GM21825 (cell line): ENCODE measurements around the gene IGFBP6.

Experiments used
- ATAC-seq: cut with Tn5 transposase; IDR thresholded peaks from one replicate; pipeline ENCODE4 v1.9.1; 2021; ENCODE audit warnings: mild to moderate bottlenecking, moderate library complexity; ENCODE audit not compliant: unreplicated experiment

Gene IGFBP6

DNA sequence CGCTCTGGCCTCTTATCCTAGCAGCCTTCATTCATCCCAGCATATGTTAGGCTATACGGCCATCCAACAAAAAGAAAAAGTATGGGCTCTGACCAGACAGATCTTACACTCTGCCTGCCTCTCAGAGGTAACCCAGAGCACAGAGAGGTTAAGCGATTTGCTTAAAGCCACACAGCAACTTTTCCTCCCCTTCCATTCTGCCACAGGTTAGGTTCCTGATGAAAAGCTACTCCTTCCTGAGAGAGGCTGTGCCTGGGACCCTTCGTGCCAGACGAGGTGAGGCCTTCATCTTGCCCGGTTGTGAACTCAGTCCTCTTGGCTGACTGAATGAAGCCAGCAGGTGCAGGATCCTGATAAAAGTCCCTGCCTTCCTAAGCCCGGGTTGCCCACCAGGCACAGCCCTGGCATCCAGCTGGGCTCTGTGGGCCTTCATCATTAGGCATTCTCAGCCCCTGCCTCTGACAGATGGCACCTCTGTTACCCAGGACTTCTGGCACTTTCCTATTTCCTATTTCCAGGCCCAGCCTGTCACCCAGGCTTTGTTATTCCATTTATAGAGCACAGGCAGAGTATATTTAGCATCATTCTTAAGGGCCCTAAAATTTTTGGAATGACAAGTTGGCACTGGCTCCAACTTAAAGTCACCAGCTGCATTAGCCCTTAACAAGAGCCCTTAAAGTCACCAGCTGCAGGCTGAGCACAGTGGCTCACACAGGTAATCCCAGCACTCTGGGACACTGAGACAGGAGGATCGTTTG lies 18.6 kb downstream of the IGFBP6 start:
- ATAC-seq, result no peak

DNA sequence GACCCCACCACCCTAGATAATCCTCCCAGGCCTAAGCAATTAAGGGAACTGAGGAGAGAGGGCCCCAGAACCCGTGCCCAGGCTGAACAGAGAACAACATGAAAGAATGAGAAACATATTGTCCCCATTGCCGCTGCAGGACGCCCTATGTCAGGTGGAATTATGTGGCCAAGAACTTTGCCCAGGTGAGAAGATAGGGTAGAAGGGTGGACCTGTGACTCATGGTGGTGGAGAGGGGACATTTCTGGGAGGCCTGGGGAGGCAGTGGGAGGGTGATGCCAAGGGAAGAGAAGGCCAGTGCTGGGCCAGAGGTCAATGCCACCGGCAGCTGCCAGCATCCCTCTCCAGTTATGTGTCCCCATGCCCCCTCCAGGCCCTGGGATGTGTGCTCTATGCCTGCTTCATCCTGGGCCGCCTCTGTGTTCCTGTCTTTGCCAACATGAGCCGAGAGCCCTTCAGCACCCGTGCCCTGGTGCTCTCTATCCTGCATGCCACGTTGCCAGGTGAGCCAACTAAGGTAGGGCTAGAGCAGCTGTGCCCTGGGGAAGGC lies 21.4 kb downstream of the IGFBP6 start:
- no peak for ATAC-seq

DNA sequence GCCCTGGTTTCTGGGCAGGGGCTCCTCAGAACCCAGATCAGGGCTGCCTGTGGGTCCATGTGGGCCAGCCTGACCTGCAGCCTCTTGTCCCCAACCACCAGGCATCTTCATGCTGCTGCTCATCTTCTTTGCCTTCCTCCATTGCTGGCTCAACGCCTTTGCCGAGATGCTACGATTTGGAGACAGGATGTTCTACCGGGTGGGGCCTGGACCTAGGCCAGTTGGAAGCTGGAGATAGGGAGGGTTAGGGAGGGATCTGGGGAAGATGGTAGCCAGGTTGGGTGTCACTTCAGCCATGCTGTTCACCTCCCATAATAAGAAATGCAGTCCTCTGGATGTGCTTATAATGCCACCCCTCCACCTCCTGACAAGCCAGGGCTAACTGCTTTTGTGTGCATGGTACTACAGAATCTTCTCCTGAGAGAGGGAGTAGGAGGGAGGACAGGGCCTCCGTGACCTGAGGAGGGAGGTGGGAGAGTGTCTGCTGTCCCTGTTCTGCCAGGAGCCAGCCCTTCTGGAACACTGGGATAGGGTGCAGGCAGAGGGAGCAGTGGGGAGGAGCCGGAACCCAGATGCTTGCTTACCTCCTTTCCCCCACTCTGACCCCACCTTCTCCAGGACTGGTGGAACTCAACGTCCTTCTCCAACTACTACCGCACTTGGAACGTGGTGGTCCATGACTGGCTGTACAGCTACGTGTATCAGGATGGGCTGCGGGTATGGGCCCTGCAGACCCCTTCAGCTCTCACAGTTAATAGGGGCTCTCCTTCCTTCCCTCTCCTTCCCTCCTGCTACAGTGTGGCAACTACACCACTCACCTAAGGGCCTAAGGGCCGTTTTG lies 23.4 kb downstream of the IGFBP6 start:
- no peak for ATAC-seq

DNA sequence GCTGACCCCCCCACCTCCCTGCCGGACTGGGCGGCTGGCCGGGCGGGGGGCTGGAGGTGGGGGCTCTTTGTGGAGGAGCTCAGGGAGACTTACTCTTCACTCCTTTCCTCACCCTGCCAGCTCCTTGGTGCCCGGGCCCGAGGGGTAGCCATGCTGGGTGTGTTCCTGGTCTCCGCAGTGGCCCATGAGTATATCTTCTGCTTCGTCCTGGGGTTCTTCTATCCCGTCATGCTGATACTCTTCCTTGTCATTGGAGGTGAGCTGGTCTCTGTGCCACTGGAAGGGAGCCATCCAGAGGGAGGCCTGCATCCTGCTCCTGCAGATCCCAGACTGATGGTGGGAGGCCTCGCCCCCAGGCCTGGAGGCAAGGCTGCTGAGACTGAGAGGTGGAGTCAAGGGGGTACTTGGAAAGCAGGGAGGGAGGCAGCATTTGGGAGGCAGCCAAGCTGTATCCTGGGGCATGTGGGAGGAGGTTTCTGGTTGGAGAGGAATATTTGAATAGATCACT lies 25.5 kb downstream of the IGFBP6 start:
- no peak for ATAC-seq

DNA sequence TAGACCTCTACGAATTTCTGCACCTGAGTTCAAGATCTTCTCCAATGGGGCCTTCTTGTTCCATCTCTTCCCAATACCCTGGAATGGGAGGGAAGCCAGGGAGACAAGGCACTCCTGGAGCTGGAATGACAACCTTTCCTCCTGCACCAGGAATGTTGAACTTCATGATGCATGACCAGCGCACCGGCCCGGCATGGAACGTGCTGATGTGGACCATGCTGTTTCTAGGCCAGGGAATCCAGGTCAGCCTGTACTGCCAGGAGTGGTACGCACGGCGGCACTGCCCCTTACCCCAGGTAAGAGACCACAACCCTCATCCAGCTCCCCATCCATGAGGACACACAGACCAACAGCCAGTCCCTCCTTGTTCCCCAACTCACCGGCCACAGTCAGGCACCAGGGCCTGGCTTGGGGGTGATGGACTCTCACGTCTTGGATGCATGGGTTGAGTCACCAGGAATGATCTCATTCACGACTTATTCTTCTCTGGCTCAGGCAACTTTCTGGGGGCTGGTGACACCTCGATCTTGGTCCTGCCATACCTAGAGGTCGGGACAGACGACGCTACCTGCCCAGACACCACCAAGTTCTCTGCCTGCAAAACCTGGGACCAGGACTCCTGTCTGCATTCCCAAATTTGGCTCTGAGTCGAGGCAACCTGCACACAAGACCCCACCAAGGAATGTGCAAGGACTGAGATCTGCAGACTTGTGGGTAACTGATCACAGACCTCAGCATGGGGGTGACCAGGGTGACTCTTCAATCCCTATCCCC lies 26.3 kb downstream of the IGFBP6 start:
- ATAC-seq, result no peak

DNA sequence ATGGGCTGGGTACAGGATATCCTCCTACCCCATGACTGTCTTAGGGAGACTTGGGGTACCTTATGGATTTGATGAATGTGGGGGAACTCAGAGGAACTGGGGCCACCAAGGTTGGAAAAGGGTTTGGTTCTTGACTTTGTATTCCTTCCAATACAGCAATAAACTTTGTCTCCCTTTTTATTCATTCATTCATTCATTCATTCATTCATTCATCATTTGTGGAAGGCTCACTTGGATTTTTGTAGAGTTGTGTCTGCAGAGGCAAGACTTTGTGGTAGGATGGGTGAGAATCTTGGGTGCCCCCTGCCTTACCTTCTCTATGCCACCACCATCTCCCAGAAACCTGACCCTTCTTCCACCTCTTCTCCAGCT lies 26.9 kb downstream of the IGFBP6 start:
- ATAC-seq, result no peak

DNA sequence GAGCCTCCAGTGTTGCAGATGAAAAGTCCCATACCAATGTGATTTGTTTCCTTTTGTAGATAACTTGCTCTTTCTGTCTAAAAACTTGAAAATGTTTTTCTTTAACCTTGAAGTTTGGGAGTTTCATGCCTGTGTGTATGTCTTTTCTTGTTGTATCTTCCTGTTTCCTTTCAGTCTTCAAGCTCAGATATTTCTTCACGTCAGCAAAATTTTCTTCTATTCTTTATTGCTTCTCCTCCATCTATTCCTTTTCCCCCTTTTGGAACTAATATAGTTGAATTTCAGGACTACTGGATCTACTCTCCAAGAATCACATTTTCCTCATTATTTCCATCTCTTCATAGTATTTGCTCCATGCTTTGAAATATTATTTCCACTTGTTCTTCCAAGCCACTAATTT lies 29.7 kb downstream of the IGFBP6 start:
- ATAC-seq, result no peak

DNA sequence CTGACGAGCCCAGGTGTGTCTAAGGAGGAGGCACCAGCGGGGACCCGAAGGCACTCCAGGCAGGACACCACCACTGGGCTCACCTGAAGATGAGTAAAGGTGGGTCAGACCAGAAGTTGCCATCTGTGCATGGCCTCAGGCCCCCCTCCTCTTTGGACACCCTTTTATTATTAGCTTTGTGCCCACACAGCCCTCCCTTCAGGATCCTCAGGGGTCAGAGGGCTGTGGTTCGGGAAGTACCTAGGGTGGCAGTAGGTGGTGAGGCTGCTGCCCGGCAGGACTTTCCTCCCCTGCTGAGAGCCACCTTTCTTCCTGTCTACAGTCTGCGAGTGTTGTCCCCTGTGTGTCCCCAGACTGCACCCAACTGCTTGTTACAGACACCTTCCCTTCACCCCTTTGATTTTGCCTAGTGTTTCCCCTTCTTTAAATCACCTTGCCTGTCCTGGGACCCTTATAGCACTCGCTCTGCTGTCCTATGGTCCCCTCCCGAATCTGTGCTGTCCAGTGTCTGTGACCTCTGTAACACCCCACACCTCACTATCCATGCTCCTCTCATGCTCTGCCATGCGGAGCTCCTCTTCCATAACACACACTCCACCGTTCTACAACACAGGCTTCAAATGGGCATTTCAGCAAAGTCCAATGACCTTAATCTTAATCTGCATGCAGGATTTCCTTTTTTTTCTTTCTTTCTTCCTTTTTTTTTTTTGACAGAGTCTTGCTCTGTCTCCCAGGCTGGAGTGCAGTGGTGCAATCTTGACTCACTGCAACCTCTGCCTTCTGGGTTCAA lies 31.5 kb downstream of the IGFBP6 start:
- no peak for ATAC-seq

DNA sequence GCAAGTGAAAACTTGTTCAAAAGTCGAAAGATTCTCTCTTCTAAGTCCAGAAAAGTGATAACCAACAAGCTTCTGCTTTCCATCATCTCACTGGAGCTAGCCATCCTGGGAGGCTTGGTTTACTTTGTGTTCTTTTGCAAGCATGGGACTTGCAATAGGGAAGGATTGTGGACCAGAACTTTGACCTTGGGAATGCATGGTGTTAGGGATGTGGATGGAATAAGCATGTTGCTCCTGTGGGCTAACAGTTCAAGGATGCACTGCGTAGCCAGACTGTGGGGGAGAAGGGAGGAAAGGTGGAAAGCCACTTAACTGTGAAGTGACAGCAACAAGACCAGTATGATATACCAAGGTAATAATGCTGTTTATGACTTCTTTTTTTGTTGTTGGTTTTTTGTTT lies 34.4 kb downstream of the IGFBP6 start:
- no peak for ATAC-seq

DNA sequence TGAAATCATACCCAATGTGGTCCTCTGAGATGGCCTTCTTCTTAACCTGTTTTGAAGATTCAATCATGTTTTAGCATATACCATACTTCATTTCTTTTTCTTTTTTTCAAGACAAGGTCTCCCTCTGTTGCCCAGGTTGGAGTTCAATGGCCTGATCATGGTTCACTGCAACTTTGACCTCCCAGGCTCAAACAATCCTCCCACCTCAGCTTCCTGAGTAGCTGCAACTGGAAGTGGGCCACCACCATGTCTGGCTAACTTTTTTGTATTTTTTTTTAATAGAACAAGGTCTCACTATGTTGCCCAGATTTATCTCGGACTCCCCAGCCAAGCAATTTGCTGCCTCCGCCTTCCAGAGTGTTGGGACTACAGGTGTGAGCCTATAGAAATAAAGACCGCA lies 36.3 kb downstream of the IGFBP6 start:
- no peak for ATAC-seq

DNA sequence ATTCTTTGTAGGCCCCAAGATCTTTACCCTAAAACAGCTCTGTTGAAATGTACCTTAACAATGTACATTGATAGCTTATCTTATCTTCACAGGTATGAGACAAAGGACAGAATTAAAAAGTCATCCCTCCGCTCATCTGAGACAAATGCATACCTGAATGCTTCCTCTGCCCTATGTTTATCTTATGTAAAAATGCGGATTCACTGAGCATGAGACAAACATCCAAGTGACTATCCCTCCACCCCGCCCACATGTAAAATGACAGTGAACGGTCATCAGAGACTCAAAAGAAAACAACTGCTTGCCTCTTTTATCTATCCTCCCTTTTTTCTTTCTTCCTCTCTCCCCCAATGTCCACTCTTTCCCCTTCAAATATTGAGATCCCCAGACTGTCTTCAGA lies 45.9 kb downstream of the IGFBP6 start:
- no peak for ATAC-seq

DNA sequence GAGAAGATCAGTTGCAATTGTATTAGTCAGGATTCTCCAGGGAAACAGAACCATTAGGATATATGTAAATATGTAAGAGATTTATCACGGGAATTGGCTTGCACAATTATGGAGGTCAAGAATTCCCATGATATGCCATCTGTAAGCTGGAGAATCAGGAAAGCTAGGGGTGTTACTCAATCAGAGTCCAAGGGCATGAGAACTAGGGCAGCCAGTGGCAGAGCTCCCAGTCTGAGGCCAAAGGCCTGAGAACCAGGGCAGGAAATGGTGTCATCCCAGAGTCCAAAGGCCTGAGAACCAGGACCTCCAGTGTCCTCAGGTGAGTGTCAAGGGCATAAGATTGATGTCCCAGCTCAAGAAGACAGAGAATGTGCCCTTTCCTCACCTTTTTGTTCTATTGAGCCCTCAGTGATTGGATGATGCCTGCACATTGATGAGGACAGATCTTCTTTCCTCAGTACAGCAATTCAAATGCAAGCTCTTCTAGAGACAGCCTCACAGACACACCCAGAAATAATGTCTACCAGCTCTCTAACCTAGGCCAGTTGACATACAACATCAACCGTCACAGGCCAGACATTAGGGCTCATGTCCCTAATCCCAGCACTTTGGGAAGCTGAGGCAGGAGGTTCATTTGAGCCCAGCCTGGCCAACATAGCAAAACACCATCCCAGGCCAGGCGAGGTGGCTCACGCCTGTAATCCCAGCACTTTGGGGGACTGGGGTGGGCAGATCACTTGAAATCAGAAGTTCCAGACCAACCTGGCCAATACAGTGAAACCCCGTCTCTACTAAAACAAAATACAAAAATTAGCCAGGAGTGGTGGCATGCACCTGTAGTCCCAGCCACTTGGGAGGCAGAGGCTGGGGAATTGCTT lies 48.2 kb downstream of the IGFBP6 start:
- no peak for ATAC-seq

DNA sequence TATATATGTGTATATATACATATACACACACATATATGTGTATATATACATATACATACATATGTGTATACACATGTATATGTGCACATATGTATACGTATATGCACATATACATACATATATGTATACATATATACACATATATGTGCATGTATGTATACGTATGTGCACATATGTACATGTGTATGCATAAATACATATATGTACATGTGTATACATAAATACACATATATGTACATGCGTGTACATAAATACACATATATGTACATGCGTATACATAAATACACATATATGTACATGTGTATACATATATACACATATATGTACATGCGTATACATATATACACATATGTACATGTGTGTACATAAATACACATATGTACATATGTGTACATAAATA lies 49.7 kb downstream of the IGFBP6 start:
- ATAC-seq, result no peak

DNA sequence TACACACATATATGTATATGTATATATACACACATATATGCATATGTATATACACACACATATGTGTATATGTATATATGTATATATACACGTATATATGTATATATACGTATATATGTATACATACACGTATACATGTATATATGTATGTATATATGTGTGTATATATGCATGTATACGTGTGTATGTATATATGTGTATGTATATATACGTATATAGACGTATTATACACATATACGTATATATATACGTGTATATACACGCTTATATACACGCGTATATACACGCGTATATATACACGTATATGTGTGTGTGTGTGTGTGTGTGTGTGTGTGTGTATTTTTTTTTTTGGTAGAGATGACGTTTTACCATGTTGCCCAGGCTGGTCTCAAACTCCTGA lies 50.2 kb downstream of the IGFBP6 start:
- ATAC-seq, result no peak

DNA sequence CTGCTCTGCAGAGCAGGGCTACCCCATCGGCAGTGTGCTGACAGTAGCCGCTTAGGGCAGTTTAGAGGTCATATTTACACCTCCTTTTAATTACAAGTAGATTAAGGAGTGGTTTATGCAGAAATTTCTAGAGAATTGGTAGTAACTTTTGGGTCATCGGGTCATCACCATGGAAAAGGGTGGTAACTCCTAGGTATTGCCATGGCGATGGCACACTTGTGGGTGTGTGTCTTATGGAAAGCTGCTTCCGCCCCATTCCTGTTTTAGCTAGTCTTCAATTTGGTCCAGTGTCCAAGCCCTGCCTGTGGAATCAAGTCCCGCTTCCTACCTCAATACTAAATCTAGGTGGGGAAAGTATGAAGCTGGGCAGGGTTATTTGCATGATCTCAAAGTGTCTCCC lies 53.6 kb downstream of the IGFBP6 start:
- ATAC-seq, result no peak
